Hepatocyte (in vitro differentiated cells): ENCODE results near the gene CATSPERB. TPM values are rescaled to one million over a fixed set of nuclear protein-coding genes. Genes with fewer than 3 reads are reported as not detected.

Experiments
- DNase-seq: peaks from one replicate; pipeline ENCODE4 v3.0.0-alpha.2; 2016; ENCODE audit warnings: low spot score
- H2AFZ ChIP-seq: fragments of 200-600 bp; sonication (generic); 2 replicates; pipeline ENCODE4 v1.6.0; 2016; ENCODE audit warnings: antibody characterized with exemption, mild to moderate bottlenecking
- H3K27ac ChIP-seq: fragments of 200-600 bp; sonication (generic); 2 replicates; pipeline ENCODE4 v1.5.1; 2016; ENCODE audit warnings: mild to moderate bottlenecking
- H3K27me3 ChIP-seq: fragments of 200-600 bp; sonication (generic); 2 replicates; pipeline ENCODE4 v1.6.1; 2016
- H3K36me3 ChIP-seq: fragments of 200-600 bp; sonication (generic); replicated peaks from 2 replicates; pipeline ENCODE4 v1.5.1; 2016; ENCODE audit warnings: low read depth; ENCODE audit not compliant: insufficient read depth
- H3K4me1 ChIP-seq: fragments of 200-600 bp; sonication (generic); 2 replicates; pipeline ENCODE4 v1.5.1; 2016; ENCODE audit warnings: mild to moderate bottlenecking, moderate library complexity; ENCODE audit not compliant: insufficient read depth
- H3K4me2 ChIP-seq: fragments of 200-600 bp; sonication (generic); 2 replicates; pipeline ENCODE4 v1.6.0; 2016
- H3K4me3 ChIP-seq: fragments of 200-600 bp; sonication (generic); 2 replicates; pipeline ENCODE4 v1.5.1; 2016; ENCODE audit warnings: mild to moderate bottlenecking
- H3K79me2 ChIP-seq: fragments of 200-600 bp; sonication (generic); 2 replicates; pipeline ENCODE4 v1.6.0; 2017; ENCODE audit warnings: mild to moderate bottlenecking
- H3K9me2 ChIP-seq: fragments of 200-600 bp; sonication (generic); replicated peaks from 2 replicates; pipeline ENCODE4 v1.6.0; 2017; ENCODE audit warnings: mild to moderate bottlenecking; ENCODE audit not compliant: insufficient read depth
- H3K9me3 ChIP-seq: fragments of 200-600 bp; sonication (generic); 2 replicates; pipeline ENCODE4 v1.5.1; 2016; ENCODE audit warnings: low read depth, mild to moderate bottlenecking
- H4K20me1 ChIP-seq: fragments of 200-600 bp; sonication (generic); 2 replicates; pipeline ENCODE4 v1.6.0; 2016; ENCODE audit warnings: mild to moderate bottlenecking; ENCODE audit not compliant: insufficient read depth, poor library complexity, severe bottlenecking
- EZH2 ChIP-seq: fragments of 200-600 bp; sonication (generic); IDR thresholded peaks from 2 replicates; pipeline ENCODE4 v1.6.1; 2016; ENCODE audit warnings: antibody characterized with exemption, mild to moderate bottlenecking, borderline replicate concordance
- EZH2phosphoT487 ChIP-seq: fragments of 200-600 bp; sonication (generic); IDR thresholded peaks from one replicate; pipeline ENCODE4 v1.6.1; 2018; ENCODE audit warnings: antibody characterized with exemption, mild to moderate bottlenecking, low read depth, moderate library complexity; ENCODE audit not compliant: unreplicated experiment, severe bottlenecking
- WGBS: methylation state at CpG from one replicate; pipeline ENCODE4 v1.1.6; 2016; ENCODE audit warnings: low lambda C conversion rate; ENCODE audit errors: missing lambda C conversion rate; 5-methylcytosine and 5-hydroxymethylcytosine counted together
- polyA plus RNA-seq: library from polyadenylated mRNA; unstranded; fragments of >200 nt; fragmentation: Nextera tagmentation; extraction: Ambion mirVana; gene quantifications from 2 replicates; pipeline ENCODE4 v1.2.1, GENCODE V29; 2016
- total RNA-seq: library from RNA; depleted of rRNA; stranded (reverse); fragments of >200 nt; gene quantifications from 2 replicates; pipeline ENCODE4 v1.2.3, GENCODE V29; 2014
- TF ChIP-seq, protein P1 (sequence below): fragments of 200-600 bp; sonication (generic); IDR thresholded peaks from 2 replicates; pipeline ENCODE4 v1.5.1; 2016; ENCODE audit warnings: antibody characterized with exemption, mild to moderate bottlenecking; ENCODE audit not compliant: poor library complexity

Gene CATSPERB
- total and polyA plus RNA-seq, 2 experiments from 2014 or later = 0.93 to 7.1 TPM

DNA sequence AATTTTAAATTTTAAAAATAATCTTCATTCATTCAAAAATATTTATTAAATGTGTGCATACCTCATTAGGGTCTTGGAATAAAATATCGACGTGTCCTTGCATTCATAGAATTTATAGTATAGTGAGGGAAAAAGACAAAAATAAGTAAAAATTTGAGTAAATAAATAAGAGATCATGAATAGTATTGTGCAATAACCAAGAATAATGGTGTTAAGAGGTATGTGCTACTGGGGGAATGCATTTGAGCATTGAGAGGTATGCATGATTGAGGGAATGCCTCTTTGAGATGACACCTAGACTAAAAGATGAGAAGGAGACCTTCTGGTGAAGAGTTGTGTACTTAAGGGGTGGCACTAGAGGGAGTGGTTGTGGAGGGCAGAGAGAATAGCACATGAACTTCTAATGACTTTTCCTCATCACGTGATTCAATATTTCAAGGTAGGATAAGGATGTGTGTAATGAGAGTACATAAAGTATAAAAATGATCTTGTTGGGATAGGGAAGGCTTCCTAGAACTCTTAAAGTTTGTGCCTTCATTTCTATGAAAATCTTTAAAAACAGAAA is 18.8 kb upstream of the CATSPERB start:
- Histone ChIP-seq H3K4me2 (no peak overlapping the region), H3K9me3 (no peaks in the 10 kb centered on the region), H3K79me2 (no peaks in the 10 kb centered on the region), H3K4me1 (peaks cover 24% of the 10 kb centered on the region), H3K9me2 (no peaks in the 10 kb centered on the region), H3K27me3 (no peaks in the 10 kb centered on the region), H3K27ac (no peak overlapping the region), H3K36me3 (no peaks in the 10 kb centered on the region), H2AFZ (no peak overlapping the region), H3K4me3 (no peak overlapping the region), H4K20me1 (no peaks in the 10 kb centered on the region)
- no peak for DNase-seq
- 93% methylated on average over 3 of the region's 3 CpGs for WGBS
- TF ChIP-seq, protein P1, sequence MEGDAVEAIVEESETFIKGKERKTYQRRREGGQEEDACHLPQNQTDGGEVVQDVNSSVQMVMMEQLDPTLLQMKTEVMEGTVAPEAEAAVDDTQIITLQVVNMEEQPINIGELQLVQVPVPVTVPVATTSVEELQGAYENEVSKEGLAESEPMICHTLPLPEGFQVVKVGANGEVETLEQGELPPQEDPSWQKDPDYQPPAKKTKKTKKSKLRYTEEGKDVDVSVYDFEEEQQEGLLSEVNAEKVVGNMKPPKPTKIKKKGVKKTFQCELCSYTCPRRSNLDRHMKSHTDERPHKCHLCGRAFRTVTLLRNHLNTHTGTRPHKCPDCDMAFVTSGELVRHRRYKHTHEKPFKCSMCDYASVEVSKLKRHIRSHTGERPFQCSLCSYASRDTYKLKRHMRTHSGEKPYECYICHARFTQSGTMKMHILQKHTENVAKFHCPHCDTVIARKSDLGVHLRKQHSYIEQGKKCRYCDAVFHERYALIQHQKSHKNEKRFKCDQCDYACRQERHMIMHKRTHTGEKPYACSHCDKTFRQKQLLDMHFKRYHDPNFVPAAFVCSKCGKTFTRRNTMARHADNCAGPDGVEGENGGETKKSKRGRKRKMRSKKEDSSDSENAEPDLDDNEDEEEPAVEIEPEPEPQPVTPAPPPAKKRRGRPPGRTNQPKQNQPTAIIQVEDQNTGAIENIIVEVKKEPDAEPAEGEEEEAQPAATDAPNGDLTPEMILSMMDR = no peak
- TF ChIP-seq EZH2 = no peak

DNA sequence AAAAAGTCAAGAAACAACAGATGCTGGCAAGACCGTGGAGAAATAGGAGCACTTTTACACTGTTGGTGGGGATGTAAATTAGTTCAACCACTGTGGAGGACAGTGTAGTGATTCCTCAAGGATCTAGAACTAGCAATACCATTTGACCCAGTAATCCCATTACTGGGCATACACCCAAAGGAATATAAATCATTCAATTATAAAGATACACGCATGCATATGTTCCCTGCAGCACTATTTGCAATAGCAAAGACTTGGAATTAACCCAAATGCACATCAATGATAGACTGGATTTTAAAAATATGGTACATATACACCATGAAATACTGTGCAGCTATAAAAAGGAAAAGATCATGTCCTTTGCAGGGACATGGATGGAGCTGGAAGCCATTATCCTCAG is 18.0 kb upstream of the CATSPERB start:
- no peaks in the 10 kb centered on the region for H3K9me3 ChIP-seq
- WGBS = 80% methylated on average over 2 of the region's 2 CpGs

DNA sequence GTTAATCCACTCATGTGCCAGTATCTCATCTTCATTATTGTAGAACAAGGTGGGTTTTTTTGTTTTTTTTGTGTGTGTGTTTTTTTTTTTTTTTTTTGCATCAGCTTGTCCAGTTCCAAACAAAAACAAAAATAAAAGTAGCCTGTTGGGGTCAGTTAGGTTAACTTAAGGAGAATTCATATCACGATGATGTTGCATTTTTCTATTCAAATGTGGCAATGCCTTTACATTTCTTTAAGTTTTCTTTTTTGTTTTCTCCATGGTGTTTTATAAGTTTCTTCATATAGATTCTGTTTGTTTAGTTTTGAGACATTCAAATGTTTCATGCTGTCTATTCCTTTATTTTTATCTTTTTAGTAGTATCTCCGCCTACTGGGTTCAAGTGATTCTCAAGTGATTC is 16.2 kb upstream of the CATSPERB start:
- Histone ChIP-seq H4K20me1 (no peaks in the 10 kb centered on the region), H3K9me2 (no peaks in the 10 kb centered on the region), H3K4me1 (peaks cover 4% of the 10 kb centered on the region), H3K79me2 (no peaks in the 10 kb centered on the region), H3K4me2 (no peak overlapping the region), H3K27me3 (no peaks in the 10 kb centered on the region), H3K36me3 (no peaks in the 10 kb centered on the region), H3K9me3 (no peaks in the 10 kb centered on the region), H3K27ac (no peak overlapping the region), H3K4me3 (no peak overlapping the region), H2AFZ (no peak overlapping the region)
- DNase-seq = no peak
- TF ChIP-seq EZH2 (no peak), EZH2phosphoT487 (no peak)
- TF ChIP-seq, protein P1 = no peak
- 100% methylated on average over 2 of the region's 2 CpGs for WGBS

More for the DNA sequence above, 18.0 kb upstream of the CATSPERB start:
- no peaks in the 10 kb centered on the region for H3K9me2 ChIP-seq
- no peaks in the 10 kb centered on the region for H3K27me3 ChIP-seq
- H3K79me2 ChIP-seq = no peaks in the 10 kb centered on the region
- H3K36me3 ChIP-seq = no peaks in the 10 kb centered on the region
- H3K4me1 ChIP-seq = peaks cover 21% of the 10 kb centered on the region
- H2AFZ ChIP-seq = no peak overlapping the region
- DNase-seq = no peak
- no peaks in the 10 kb centered on the region for H4K20me1 ChIP-seq
- no peak overlapping the region for H3K27ac ChIP-seq
- no peak overlapping the region for H3K4me2 ChIP-seq
- H3K4me3 ChIP-seq = no peak overlapping the region
- no peak for TF ChIP-seq EZH2phosphoT487
- TF ChIP-seq, protein P1 = no peak
- no peak for TF ChIP-seq EZH2
